ENCODE results near the gene DMXL1.
A peak's percentile ranks its signal among the peaks of the same experiment; 100 is the strongest.
"Not testable (repeated sequence)": the region's sequence is repeated elsewhere in the genome, so short reads cannot be mapped to it uniquely, and the experiment has no call there.

DMXL1 gene

DNA sequence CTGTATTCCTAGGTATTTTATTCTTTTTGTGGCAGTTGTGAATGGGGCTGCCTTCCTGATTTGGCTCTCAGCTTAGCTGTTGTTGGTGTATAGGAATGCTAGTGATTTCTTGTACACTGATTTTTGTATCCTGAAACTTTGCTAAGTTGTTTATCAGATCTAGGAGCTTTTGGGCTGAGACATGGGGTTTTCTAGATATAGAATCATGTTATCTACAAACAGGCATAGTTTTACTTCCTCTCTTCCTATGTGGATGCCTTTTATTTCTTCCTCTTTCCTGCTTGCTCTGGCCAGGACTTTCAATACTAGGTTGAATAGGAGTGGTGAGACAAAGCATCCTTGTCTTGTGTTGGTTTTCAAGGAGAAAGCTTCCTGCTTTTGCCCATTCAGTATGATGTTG is 129.9 kb downstream of the DMXL1 start:
- DNase-seq (ENCODE audit: low read depth), result no peak

DNA sequence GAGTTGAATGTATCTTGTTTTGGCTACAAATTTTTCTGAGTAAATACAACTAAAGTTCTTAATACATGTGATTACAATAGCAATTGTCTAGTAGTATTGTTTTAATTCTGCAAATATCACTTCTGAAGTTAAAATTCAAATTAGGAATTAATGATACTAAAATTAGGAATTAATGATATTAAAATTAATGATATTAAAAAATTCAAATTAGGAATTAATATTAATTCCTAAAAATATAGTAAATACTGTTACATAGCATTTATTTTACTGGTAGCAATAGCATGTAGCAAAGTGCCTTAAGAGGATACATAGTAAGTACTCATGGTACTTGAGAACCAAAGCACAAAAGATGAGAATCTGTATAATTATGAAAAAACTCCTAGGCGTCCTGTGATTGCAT is 136.2 kb downstream of the DMXL1 start:
- no peak for DNase-seq (ENCODE audit: low read depth)

DNA sequence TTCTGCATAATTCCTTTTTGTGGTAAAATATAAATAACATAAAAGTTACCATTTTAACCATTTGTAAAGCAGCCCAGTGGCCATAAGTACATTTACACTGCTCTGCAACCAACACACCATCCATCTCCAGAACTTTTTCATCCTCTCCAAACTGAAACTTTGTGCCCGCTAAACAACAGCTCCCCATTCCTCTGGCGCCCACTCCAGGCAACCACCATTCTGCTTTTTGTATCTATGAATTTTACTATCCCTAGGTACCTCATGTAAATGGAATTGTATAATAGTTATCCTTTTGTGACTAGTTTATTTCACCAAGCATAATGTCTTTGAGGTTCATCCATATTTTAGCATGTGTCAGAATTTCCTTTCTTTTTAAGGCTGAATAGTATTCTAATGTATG is 141.1 kb downstream of the DMXL1 start:
- DNase-seq (ENCODE audit: low read depth), result no peak

DNA sequence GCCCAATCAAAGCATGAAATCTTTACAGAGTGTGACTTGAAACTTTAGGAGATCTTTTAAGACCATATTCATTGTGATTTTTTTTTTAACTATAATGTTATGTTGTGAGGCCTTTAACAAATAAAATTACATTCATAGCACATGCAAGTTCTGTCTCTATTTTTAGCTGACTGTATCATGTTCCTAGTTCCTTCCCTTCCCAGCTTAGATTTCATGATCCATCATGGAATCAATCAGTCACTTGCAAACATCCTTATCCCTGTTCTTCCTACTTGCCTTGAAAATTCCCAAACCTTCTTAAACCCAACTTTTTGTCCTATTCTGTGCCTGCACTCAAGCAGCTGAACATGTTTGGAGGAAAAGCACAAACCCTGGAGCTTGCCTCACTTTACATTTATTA is 141.8 kb downstream of the DMXL1 start:
- no peak for DNase-seq (ENCODE audit: low read depth)

DNA sequence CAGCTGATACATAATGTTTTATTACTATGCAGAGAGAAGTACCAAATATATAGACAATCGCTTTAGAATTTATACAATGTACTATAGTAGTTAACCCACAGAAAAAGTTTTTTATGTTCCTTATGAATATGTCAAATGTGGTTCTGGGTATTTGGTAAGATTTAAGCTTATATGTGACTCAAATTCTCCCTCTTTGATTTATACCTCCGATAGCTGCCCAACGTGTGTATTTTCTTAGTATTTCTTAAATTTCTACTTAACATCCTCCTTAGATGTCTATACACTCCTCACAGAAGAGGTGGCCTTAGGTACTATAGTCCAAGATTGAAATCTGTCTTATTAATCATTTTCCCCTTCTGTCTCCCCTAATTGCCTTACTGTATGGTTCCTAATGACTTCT is 146.3 kb downstream of the DMXL1 start:
- no peak for DNase-seq (ENCODE audit: low read depth)

DNA sequence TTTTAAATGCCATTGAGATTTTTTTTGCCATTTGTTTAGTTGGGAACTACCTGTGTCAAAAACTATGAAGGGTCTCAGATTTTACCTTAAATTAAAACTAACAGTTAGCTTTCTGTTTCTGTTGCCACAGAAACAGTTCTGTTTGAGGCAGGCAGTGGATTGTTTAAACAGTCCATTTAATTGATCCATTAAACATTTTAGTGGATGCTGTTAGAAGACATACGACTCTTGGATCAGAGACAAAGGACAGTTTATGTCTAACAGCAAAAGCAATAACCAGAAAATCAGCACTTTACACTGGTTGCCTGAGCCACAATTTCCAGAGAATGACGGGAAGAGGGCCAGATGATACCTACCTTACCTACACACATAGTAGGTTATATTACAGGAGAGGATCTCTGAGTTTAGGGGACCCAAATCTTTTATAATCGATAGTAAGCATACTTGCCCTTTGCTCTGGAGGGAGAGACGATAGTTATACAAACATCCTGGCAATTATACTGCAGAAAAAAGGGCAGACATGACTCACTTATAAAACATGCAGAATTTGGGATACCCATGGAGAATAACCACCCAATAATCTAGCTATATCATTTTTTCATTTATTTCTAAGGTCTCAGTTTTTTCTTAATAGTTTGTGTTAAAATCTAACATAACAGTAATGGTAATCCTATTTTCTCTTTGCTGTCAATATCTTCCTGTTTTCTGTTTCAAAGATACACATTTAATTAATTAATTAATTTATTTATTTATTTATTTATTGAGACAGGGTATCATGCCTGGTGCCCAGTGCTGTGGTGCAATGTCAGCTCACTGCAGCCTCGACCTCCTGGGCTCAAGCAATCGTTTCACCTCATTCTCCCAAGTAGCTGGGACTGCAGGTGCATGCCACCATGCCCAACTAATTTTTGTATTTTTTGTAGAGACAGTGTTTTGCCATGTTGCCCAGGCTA is 148.2 kb downstream of the DMXL1 start:
- no peak for DNase-seq (ENCODE audit: low read depth)

DNA sequence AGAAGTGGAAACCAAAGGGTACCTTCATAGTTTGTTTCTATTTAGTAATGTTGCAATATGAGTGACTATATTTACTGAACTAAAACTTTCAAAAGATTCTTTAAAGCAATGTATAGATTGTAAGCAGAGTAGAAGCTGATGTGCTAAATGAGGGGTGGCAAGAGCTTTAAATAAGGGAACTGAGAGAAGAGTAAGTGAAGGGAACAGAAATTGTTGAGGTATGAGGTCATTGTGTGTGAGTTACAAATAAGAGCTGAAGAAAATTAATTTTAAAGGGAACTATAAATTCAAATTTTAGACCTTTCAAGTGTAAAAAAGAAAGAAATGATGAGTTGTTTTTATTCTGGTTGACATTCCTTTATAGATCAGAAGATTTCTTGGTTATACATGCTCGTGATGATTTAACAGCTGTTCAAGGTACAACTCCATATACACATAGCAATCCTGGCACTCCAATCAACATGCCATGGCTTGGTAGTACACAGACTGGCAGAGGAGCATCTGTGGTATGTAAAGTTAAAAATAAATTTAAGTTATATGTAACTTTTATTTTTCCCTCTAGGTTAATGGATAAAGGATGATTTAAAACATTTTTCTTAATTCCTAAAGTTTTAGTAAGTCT is 149.8 kb downstream of the DMXL1 start:
- no peak for DNase-seq (ENCODE audit: low read depth)

DNA sequence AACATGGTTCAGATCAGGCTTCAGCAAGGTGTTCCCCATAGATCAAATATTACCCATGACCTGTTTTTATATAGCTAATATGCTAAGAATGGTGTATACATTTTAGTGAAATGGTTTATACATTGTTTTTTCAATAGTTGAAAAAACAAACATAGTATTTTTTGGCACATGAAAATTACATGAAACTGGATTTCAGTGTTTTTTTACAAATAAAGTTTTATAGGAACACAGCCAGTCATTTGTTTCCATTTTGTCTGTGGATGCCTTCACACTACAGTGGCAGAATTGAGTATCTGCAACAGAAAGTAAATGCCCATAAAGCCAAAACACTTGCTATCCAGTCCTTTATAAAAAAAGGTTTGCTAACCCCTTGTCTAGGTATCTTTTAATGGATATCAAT is 150.4 kb downstream of the DMXL1 start:
- no peak for DNase-seq (ENCODE audit: low read depth)

DNA sequence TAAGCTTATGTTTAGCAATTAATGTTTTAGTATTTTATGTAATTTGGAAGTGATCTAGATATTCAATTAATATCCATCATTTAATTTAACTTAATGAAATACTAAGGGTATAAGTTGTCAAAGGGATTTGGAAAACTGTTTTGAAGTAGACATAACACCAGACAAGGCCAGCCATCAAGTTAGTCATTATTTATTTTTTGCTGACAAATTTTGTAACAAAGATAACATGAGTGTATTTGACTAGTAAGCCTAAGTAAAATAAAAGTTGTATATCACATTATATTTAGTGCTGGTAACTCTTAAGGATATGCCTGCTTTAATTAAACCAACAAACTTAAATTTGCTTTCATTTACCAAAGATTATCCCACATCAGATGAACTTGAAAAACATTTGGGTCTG is 159.1 kb downstream of the DMXL1 start:
- DNase-seq (ENCODE audit: low read depth), result no peak

DNA sequence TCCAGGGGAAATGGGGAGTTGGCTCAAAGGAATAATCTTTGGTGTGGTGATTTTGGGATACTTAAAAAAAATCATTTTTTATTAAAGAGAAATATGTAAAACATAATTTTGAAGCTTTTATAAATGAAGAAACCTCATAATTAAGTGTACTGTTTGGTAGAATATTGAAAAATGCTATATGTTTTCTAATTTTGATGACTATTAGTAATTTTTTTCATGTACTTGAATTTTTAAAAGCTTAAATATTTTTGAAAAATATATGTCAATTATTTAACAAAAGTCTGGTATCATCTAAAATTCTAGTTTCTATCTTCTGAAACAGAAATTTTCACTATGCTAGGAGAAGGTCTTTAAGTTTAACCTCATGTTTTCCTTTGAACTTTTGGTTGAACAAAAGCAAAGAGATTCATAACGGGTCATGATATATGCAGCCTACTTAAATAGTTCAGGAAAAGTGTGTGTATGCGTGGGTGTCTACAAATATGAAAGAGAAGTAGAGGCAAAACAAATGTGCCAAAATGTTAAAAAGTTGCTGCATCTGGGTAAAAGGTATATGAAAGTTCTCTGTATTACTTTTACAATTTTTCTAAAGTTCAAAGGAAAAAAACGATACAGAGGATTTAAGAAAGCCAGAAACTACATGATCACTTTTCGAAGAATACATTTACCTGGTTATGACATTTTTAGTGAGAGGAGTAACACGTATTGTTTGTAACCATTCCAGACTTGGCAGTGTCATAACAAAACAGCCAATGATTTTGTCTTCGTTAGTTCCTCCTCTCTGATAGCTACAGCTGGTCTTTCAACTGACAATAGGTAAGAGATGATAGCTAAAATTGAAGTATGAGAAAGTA is 167.6 kb downstream of the DMXL1 start:
- DNase-seq (ENCODE audit: low read depth), result no peak

DNA sequence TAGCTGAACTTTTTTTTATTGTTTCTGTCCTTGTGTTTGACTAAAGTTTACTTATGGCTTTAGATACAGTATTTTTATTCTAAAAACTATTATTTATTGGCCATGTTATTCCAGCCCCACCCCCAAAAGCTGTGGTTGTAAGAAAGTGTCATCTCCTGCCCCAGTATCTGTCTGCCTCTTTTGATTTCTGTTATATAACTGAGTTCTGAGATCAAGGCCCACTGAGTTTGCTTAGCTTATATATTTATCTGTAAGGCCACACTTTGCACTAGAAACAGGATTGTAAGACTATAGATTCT is 168.2 kb downstream of the DMXL1 start:
- no peak for DNase-seq (ENCODE audit: low read depth)

DNA sequence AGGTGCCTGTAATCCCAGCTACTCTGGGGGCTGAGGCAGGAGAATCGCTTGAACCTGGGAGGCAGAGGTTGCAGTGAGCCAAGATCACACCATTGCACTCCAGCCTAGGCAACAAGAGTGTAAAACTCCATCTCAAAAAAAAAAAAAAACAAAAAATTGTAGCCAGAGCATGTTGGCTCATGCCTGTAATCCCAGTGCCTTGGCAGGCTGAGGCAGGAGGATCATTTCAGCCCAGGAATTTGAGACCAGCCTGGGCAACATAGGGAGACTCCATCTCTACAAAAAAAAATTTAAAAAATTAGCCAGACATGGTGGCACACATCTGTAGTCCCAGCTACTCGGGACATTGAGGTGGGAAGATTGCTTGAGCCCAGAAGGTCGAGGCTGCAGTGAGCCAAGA is 168.9 kb downstream of the DMXL1 start:
- DNase-seq (ENCODE audit: low read depth), result not testable (repeated sequence)

DNA sequence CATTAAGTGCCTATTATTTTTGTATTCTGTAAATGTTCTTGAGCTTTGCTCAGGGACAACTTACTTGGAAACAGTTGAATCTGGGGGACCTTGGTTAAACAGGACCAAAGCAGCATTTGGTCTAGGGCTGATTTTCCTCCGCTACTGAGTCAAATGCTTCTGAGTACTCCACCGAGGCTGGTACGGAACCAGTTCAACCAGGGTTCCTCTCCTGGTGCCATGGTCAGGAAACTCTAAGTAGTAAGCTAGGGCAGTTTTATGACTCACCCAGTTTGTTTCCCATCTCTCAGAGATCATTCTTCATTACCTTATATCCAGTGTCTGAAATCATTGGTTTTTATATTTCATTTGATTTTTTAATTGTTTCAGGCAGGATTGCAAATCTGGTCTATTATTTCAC is 173.0 kb downstream of the DMXL1 start:
- no peak for DNase-seq (ENCODE audit: low read depth)

DNA sequence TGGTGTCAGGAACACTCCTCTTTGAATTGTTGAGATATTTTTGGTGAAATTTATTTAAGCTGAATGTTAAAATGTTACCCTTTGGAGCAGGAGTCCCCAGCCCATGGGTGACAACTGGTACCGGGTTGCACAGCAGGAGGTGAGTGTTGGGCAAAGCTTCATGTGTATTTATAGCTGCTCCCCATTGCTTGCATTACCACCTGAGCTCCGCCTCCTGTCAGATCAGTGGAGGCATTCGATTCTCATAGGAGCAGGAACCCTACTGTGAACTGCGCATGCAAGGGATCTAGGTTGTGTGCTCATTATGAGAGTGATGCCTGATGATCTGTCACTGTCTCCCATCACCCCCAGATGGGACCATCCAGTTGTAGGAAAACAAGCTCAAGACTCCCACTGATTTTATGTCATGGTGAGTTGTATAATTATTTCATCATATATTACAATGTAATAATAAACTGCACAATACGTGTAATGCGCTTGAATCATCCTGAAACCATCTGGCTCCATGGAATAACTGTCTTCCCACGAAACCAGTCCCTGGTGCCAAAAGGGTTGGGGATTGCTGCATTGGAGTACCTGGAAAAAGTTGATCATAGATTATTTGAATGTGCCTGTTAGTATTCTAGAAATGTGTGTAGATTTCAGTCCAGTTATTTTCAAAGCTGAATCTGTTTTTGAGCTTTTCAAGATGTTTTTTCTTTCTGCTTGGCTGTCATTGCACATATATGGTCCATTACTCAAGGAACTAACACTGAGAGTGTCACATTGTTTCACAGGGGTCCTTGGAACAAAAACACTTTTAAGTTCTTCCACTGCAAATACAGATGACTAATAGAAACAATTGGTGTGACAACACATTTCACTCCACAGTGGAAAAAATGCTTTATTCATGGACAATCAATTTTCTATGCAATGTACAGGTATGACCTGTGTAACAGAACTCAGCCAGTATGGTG is 180.3 kb downstream of the DMXL1 start:
- no peak for DNase-seq (ENCODE audit: low read depth)

DNA sequence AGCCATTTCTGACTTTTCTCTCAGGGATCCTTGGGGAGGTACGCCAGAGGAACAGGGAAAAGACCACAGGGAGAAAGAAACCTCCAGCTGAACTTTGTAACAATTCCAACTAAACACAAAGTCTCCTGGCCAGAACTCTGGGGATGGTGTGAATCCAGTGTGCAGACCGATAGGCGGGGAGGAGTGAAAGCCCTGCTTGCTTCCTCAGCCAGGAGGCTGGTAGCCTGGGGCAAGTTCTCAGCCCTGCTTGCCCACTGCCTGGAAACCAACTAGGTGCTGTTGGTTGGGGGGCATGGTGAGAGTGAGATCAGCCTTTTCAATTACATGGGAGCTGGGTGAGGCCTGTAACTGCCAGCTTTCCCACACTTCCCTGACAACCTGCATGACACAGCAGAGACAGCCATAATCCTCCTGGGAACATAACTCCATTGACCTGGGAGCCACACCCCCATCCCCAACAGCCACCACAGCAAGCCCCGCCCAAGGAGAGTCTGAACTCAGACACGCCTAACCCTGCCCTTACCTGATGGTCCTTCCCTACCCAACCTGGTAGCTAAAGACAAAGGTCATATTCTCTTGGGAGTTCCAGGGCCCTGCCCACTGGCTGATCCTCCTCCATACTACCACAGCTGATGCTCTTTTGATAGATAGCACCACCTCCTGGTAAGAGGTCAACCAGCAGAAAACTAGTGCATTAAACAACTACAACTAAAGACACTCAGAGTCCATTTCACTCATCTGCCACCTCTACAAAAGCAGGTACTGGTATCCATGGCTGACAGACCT is 184.9 kb downstream of the DMXL1 start:
- DNase-seq (ENCODE audit: low read depth), result no peak

DNA sequence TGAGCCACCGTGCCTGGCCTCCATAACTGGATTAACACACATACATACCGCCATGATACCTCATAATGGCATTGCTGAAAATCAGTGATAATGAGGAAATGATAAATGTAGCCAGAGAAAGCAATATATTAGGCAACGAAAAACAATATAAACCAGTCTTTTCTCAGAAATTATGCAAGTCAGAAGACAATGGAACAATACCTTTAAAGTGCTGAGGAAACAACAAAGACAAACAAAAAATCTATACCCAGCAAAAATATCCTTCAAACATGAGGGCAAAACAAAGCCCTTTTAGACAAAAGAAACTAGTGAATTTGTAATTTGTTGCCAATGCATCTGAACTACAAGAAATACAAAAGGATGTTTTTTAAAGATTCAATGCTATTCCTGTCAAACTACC is 186.7 kb downstream of the DMXL1 start:
- no peak for DNase-seq (ENCODE audit: low read depth)

DNA sequence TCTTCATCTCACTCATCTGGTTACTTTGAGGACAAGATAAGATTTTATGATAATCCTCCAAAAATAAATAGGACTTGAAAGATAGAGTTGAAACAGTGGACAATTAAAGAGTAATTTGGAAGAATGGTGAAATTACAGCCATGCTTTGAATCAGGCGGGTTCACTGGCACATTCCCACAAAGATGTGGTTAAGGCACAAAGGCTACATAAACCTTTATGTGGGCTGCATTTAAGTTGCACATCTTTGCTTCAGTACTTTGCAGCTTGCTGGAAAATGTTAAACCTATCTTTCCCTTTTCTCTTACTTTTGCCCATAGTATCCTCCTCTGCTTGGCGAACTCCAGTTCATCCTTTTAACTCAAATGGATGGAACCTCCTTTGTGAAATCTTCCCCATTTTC is 192.8 kb downstream of the DMXL1 start:
- no peak for DNase-seq (ENCODE audit: low read depth)

DNA sequence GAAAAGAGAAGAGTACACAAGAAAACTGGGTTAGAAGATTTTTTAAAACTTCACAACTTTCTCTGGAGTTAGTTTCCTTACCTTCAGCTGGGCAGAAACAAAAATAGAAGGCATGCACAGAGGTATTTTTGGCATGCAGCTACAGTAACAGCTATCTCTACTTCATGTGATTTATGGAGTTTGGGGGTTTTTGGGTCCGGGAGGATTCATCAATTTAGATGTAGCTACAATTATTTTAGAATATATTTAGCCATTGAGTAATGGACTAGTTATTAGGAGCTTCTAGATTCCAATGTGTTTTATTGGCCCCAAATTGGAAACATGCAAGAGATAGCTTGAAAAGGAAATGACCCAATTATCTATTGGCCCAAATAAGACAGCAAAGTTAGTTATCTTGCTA is 193.3 kb downstream of the DMXL1 start:
- DNase-seq (ENCODE audit: low read depth), result no peak

DNA sequence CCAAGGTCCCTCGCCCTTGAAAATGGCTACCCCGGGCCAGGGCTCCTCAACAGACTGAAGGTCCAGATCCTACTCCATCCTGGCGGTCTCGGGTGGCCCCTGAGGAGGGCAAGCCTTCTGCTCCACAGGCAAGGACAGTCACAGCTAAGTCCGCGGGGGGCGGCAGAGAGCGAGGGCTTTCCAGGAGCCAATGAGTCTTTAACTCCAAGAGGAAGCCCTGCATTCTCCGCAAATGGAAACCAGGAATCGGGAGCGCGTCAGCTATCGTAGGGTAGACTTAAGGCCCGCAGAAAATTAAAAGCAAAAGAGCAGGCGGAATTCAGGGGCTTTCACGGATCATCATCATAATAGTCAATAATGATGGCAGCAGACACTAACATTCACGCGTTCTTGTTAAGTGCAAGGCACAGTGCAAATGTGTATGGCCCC is 197.1 kb downstream of the DMXL1 start:
- no peak for DNase-seq (ENCODE audit: low read depth)

DNA sequence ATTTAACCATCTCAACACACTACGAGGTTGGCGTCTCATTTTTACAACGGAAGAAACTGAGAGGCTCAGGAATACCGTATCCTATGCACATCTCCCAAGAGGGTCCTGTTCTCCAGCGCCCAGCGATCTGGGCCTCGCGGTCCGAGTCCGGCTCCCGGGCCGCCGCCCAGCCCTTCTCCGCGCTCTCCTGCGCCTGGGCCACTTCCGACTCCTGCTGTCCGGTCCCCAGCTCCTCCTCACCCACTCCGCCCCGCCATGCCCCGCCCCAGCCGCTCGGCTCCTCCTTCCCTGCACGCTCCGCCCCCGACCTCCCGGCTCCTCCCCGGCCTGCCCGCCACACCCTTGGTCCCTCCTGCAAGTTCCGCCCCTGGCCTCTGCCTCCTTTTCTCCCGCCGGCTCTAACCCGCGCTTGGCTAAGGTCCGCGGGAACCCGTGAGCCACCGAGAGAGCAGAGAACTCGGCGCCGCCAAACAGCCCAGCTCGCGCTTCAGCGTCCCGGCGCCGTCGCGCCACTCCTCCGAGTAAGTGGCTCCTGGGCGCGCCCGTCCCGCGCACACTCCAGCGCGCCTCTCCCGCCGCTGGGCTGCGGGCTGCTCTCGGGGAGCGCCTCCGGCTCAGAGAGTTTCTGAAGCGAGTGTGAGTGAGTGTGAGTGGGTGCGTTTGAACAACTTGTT is 197.6 kb downstream of the DMXL1 start:
- DNase-seq (ENCODE audit: low read depth), result peak; percentile 90
